Measurements from ENCODE around the gene IFNLR1.
"Not testable (repeated sequence)": the region's sequence is repeated elsewhere in the genome, so short reads cannot be mapped to it uniquely, and the experiment has no call there.

Gene IFNLR1

GRCh38 chr1:24221246-24221645 lies 34.2 kb upstream of the IFNLR1 start:
- H3K4me3 ChIP-seq (ENCODE audit: low read depth, low read length) = no peak overlapping the region
- H3K36me3 ChIP-seq (ENCODE audit: insufficient read depth, low read length) = no peaks in the 10 kb centered on the region
- H3K79me2 ChIP-seq (ENCODE audit: control insufficient read depth, insufficient read depth, low read length, unreplicated experiment) = no peaks in the 10 kb centered on the region
- H3K27ac ChIP-seq (ENCODE audit: low read depth, low read length) = no peak overlapping the region
- H2AFZ ChIP-seq (ENCODE audit: low read length, unreplicated experiment) = no peak overlapping the region
- H3K27me3 ChIP-seq (ENCODE audit: insufficient read depth, low read length) = peaks cover 19% of the 10 kb centered on the region
- H3K4me1 ChIP-seq (ENCODE audit: control insufficient read depth, insufficient read depth, low read length, unreplicated experiment) = no peaks in the 10 kb centered on the region

GRCh38 chr1:24216276-24217074 lies 29.4 kb upstream of the IFNLR1 start:
- no peaks in the 10 kb centered on the region for H3K79me2 ChIP-seq (ENCODE audit: control insufficient read depth, insufficient read depth, low read length, unreplicated experiment)
- no peaks in the 10 kb centered on the region for H3K4me1 ChIP-seq (ENCODE audit: control insufficient read depth, insufficient read depth, low read length, unreplicated experiment)
- no peak overlapping the region for H2AFZ ChIP-seq (ENCODE audit: low read length, unreplicated experiment)
- no peak overlapping the region for H3K27ac ChIP-seq (ENCODE audit: low read depth, low read length)
- H3K4me3 ChIP-seq (ENCODE audit: low read depth, low read length) = no peak overlapping the region
- H3K36me3 ChIP-seq (ENCODE audit: insufficient read depth, low read length) = no peaks in the 10 kb centered on the region
- peaks cover 36% of the 10 kb centered on the region for H3K27me3 ChIP-seq (ENCODE audit: insufficient read depth, low read length)

DNA sequence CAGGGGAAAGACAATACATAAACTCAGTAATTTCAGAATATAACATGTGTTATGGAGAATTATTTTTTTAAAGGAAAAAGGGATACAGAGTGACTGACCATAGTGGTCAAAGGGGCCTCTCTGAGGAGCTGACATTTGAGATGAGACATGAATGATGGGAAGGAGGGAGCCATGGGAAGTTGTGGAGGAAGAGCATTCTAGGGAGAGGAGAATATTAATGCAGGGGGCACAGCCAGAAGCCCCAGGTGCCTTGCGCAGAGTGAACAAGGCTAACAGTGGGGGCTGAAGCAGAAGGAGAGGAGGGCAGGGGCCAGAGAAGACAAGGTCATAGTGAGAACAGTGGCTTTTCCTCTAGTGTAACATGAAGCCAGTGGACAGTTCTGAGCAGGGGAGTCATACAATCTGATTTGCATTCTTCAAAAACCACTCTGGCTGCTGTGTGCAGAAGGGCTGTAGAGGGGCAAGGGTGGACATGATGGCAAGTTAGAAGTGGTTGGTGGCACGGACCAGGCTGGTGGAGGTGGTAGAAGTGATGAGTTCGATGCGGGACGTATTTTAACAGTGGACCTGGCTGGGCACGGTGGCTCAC lies 28.2 kb upstream of the IFNLR1 start:
- Histone ChIP-seq H3K79me2 (ENCODE audit: control insufficient read depth, insufficient read depth, low read length, unreplicated experiment) (no peaks in the 10 kb centered on the region), H3K36me3 (ENCODE audit: insufficient read depth, low read length) (no peaks in the 10 kb centered on the region), H3K27ac (ENCODE audit: low read depth, low read length) (no peak overlapping the region), H3K4me3 (ENCODE audit: low read depth, low read length) (no peak overlapping the region), H3K27me3 (ENCODE audit: insufficient read depth, low read length) (peaks cover 36% of the 10 kb centered on the region), H3K4me1 (ENCODE audit: control insufficient read depth, insufficient read depth, low read length, unreplicated experiment) (no peaks in the 10 kb centered on the region), H2AFZ (ENCODE audit: low read length, unreplicated experiment) (no peak overlapping the region)

DNA sequence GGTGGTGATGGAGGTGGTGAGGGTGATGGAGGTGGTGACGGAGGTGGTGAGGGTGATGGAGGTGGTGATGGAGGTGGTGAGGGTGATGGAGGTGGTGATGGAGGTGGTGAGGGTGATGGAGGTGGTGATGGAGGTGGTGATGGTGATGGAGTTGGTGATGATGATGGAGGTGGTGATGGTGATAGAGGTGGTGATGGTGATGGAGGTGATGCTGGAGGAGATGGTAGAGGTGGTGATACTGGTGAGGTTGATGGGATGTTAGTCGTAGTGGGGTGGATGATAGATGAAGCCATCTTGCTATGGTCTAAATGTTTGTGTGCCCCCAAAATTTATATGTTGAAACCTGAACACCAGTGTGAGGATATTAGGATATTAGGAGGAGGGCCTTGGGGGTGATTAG lies 25.3 kb upstream of the IFNLR1 start:
- H2AFZ ChIP-seq (ENCODE audit: low read length, unreplicated experiment) = no peak overlapping the region
- H3K27ac ChIP-seq (ENCODE audit: low read depth, low read length) = no peak overlapping the region
- peaks cover 32% of the 10 kb centered on the region for H3K27me3 ChIP-seq (ENCODE audit: insufficient read depth, low read length)
- no peaks in the 10 kb centered on the region for H3K79me2 ChIP-seq (ENCODE audit: control insufficient read depth, insufficient read depth, low read length, unreplicated experiment)
- no peaks in the 10 kb centered on the region for H3K36me3 ChIP-seq (ENCODE audit: insufficient read depth, low read length)
- H3K4me3 ChIP-seq (ENCODE audit: low read depth, low read length) = no peak overlapping the region
- no peaks in the 10 kb centered on the region for H3K4me1 ChIP-seq (ENCODE audit: control insufficient read depth, insufficient read depth, low read length, unreplicated experiment)

DNA sequence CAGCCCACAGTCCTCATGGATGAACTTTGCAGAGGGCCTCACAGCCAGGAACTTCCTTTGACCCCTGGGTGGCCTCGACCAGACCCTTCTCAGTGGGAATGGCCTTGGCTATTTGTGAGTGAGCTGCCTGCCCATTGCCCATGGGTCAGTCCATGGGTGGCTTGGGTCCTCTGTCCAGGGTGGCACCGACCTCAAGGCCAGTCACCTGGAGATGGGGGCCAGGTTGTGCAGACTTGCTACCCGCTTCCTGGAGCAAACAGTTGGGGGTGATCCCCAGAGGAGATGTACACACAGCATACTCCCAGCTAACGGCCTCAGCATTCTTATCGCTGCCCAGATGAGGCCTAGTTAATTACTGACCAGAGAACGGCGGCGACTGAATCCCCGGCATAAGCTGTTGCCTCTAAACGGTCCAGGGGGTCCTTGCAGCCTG lies 23.1 kb upstream of the IFNLR1 start:
- Histone ChIP-seq H3K79me2 (ENCODE audit: control insufficient read depth, insufficient read depth, low read length, unreplicated experiment) (no peaks in the 10 kb centered on the region), H2AFZ (ENCODE audit: low read length, unreplicated experiment) (no peak overlapping the region), H3K36me3 (ENCODE audit: insufficient read depth, low read length) (no peaks in the 10 kb centered on the region), H3K27me3 (ENCODE audit: insufficient read depth, low read length) (peaks cover 13% of the 10 kb centered on the region), H3K27ac (ENCODE audit: low read depth, low read length) (no peak overlapping the region), H3K4me1 (ENCODE audit: control insufficient read depth, insufficient read depth, low read length, unreplicated experiment) (no peaks in the 10 kb centered on the region), H3K4me3 (ENCODE audit: low read depth, low read length) (no peak overlapping the region)

- Histone ChIP-seq H3K36me3 (ENCODE audit: insufficient read depth, low read length) (no peaks in the 10 kb centered on the region), H3K79me2 (ENCODE audit: control insufficient read depth, insufficient read depth, low read length, unreplicated experiment) (no peaks in the 10 kb centered on the region), H3K27ac (ENCODE audit: low read depth, low read length) (no peak overlapping the region), H3K4me3 (ENCODE audit: low read depth, low read length) (no peak overlapping the region), H3K4me1 (ENCODE audit: control insufficient read depth, insufficient read depth, low read length, unreplicated experiment) (no peaks in the 10 kb centered on the region), H2AFZ (ENCODE audit: low read length, unreplicated experiment) (no peak overlapping the region), H3K27me3 (ENCODE audit: insufficient read depth, low read length) (peaks cover 2% of the 10 kb centered on the region)
Measured at GRCh38 chr1:24209097-24209496, 22.0 kb upstream of the IFNLR1 start.

DNA sequence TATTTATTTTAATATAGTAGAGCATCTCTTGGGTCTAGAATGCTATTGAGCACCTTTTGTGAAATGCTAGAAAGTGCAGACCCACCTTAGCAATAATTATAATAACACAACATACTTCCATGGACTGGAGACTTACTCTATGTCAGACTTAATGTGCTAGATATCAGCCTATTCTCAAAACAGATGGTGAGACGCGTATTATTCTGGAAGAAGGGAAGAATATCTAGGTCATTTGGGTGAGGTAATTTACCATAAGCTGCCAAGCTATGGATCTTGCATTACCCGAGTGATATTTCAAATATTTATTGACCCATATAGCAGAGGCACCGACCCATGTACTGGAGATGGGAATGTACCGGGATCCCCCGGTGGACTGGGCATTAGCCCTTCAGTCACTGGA lies 20.6 kb upstream of the IFNLR1 start:
- H3K4me1 ChIP-seq (ENCODE audit: control insufficient read depth, insufficient read depth, low read length, unreplicated experiment) = no peaks in the 10 kb centered on the region
- no peaks in the 10 kb centered on the region for H3K36me3 ChIP-seq (ENCODE audit: insufficient read depth, low read length)
- H2AFZ ChIP-seq (ENCODE audit: low read length, unreplicated experiment) = no peak overlapping the region

DNA sequence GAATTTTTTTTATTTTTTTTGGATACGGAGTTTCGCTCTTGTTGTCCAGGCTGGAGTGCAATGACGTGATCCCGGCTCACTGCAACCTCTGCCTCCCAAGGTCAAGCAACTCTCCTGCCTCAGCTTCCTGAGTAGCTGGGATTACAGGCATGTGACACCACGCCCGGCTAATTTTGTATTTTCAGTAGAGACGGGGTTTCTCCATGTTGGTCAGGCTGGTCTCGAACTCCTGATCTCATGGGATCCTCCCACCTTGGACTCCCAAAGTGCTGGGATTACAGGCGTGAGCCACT lies 20.3 kb upstream of the IFNLR1 start:
- H3K36me3 ChIP-seq (ENCODE audit: insufficient read depth, low read length); H3K27me3 ChIP-seq (ENCODE audit: insufficient read depth, low read length); H3K79me2 ChIP-seq (ENCODE audit: control insufficient read depth, insufficient read depth, low read length, unreplicated experiment); H3K27ac ChIP-seq (ENCODE audit: low read depth, low read length); H3K4me3 ChIP-seq (ENCODE audit: low read depth, low read length); H3K4me1 ChIP-seq (ENCODE audit: control insufficient read depth, insufficient read depth, low read length, unreplicated experiment); H2AFZ ChIP-seq (ENCODE audit: low read length, unreplicated experiment): not testable (repeated sequence)

More for the DNA sequence above, 20.6 kb upstream of the IFNLR1 start:
- no peaks in the 10 kb centered on the region for H3K27me3 ChIP-seq (ENCODE audit: insufficient read depth, low read length)
- no peak overlapping the region for H3K4me3 ChIP-seq (ENCODE audit: low read depth, low read length)
- H3K27ac ChIP-seq (ENCODE audit: low read depth, low read length) = no peak overlapping the region
- H3K79me2 ChIP-seq (ENCODE audit: control insufficient read depth, insufficient read depth, low read length, unreplicated experiment) = no peaks in the 10 kb centered on the region

- H3K79me2 ChIP-seq (ENCODE audit: control insufficient read depth, insufficient read depth, low read length, unreplicated experiment) = no peaks in the 10 kb centered on the region
- no peak overlapping the region for H3K27ac ChIP-seq (ENCODE audit: low read depth, low read length)
- H2AFZ ChIP-seq (ENCODE audit: low read length, unreplicated experiment) = no peak overlapping the region
- H3K4me1 ChIP-seq (ENCODE audit: control insufficient read depth, insufficient read depth, low read length, unreplicated experiment) = peaks cover 7% of the 10 kb centered on the region
- no peaks in the 10 kb centered on the region for H3K27me3 ChIP-seq (ENCODE audit: insufficient read depth, low read length)
- H3K36me3 ChIP-seq (ENCODE audit: insufficient read depth, low read length) = no peaks in the 10 kb centered on the region
- H3K4me3 ChIP-seq (ENCODE audit: low read depth, low read length) = no peak overlapping the region
Measured at GRCh38 chr1:24206516-24207394, 19.7 kb upstream of the IFNLR1 start.

DNA sequence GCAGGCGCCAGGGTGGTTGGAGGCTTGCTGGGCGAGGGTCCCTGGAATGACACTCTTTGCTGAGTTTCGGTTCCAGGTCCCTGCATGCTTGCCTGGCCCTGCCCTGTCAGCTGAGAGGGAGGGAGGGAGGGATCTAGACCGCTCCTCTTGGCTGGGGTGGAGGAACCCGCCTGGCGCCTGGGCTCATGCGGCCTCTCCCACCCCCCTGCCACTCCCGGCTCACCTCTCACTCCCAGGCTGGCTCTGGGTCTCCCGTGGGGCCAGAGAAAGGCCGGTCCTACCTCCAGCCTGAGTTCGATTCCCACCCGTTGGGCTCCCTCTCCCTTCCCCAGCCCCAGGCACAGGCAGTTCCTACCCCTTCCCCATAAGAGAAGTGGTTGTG lies 19.0 kb upstream of the IFNLR1 start:
- Histone ChIP-seq H3K27ac (ENCODE audit: low read depth, low read length) (no peak overlapping the region), H2AFZ (ENCODE audit: low read length, unreplicated experiment) (no peak overlapping the region), H3K4me3 (ENCODE audit: low read depth, low read length) (no peak overlapping the region), H3K27me3 (ENCODE audit: insufficient read depth, low read length) (no peaks in the 10 kb centered on the region), H3K79me2 (ENCODE audit: control insufficient read depth, insufficient read depth, low read length, unreplicated experiment) (no peaks in the 10 kb centered on the region), H3K36me3 (ENCODE audit: insufficient read depth, low read length) (no peaks in the 10 kb centered on the region), H3K4me1 (ENCODE audit: control insufficient read depth, insufficient read depth, low read length, unreplicated experiment) (peaks cover 7% of the 10 kb centered on the region)

All from ACC112 (cell line).